GM19372 (cell line): Measurements from ENCODE around the gene SLCO4C1.

Source experiments
- ATAC-seq: cut with Tn5 transposase; IDR thresholded peaks from one replicate; pipeline ENCODE4 v1.9.1; 2021; ENCODE audit warnings: mild to moderate bottlenecking, low read depth, moderate library complexity; ENCODE audit not compliant: unreplicated experiment

The SLCO4C1 gene

DNA sequence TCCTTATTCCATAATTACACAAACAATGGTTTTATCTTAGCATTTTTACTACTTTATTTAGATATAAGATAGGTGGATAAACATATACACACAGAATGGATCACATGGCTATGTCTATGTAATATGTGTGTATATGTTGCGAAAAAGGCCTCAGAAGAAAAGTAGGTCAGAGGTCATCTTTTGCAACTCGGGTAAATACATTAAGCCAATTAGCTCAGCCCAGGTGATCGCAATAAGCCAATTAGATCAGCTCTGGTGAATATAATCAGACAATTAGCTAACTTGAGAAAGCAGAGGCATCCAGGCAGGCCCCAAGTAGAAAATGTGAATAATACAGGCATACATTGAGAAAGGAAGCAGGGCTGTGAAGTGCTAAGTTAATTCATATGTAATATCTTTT lies 24.3 kb downstream of the SLCO4C1 start:
- no peak for ATAC-seq

DNA sequence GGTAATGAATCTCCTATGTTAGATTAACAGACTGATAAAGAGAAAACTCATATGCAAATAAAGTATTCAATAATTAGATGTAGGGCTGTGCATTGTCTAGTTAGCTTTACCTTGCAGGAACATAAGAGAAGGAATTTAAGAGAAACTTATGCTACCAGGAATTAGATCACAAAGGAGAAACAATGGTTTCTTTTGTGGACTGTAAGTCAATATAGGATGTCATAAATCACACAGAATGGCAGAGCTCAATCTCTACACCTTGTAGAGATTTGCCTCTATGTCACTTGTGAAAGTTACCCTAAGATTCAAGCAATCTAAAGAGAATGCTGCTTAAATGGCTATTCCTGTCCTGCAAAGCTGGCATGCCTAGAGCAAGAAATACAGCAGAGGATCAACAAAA lies 26.0 kb downstream of the SLCO4C1 start:
- ATAC-seq: no peak

DNA sequence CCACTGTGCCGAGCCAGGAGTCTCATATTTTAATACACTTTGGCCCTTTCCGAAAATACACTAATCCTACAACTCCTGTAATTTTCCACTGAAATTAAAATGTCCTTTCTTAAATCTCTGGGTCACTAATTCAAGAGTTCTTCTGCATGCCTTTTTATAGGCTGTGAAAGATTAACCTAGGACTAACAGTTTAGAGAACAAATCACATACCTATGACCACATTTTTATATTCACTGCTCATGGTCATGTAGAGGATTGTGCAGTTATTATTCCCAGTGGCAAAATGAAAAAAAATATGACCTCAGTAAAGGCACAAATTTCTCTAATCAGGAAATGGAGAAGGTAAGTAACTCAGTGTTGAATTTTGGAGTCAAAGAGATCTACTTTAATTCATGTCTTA lies 33.4 kb downstream of the SLCO4C1 start:
- ATAC-seq: no peak

DNA sequence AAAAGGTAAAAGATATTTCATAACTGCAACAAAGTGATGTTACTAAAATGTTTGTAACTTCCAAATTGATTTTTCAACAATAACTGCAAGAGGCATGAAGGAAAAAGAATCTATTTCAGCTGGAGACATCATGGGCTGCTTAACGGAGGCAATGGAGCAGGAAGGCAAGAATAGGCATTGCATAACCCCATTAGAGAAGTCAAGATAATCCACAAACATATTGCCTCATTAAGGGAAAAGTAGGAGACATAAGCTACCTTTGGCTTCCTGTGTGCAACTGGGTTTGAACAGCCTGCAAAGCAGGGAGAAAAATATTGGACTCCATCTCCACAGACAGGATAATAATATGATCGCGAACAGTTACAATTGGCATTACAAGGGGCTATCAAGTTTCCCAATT lies 46.7 kb downstream of the SLCO4C1 start:
- ATAC-seq: no peak

DNA sequence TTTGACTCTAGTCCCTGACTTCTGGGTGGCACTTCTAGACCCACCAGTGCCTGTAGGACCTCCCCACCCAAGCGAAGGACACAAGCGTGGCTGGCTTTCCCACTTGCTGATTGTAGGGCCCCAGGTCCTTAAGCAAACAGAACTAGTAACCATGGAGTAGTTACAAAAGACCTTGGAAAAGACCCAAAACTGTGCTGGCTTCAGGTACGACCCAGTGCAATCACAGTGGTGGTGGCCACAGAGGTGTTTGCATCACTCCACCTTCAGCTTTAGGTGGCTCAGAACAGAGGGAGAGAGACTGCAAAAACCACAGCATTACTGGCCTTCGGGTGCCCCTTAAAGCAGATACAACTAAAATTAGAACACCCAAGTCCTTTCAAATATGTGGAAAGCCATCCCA lies 52.9 kb downstream of the SLCO4C1 start:
- no peak for ATAC-seq

DNA sequence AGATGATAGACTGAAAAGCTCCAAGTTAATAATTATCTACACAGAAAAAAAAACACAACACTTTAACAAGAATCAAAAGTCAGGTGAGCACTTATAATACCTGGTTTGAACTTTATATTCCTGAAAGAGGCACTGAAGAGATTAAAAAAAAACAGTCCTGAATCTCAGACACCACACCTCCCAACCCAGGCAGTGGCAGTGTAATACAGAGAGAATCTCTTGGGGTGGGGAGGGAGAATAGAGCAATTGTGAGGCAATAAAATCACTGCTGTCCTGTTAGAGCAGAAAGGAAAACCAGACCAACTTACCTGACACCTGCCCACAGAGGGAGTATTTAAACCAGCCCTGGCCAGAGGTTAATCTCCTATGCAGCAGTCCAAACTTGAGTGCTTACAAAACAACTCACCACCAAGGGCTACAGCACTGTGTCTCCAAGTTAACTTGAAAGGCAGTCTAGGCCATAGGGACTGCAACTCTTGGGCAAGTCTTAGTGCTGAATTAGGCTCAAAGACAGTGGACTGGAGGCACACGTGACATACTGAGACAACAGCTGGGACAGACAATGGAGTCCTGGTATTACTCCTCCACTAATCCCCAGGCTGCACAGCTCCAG lies 54.2 kb downstream of the SLCO4C1 start:
- no peak for ATAC-seq

DNA sequence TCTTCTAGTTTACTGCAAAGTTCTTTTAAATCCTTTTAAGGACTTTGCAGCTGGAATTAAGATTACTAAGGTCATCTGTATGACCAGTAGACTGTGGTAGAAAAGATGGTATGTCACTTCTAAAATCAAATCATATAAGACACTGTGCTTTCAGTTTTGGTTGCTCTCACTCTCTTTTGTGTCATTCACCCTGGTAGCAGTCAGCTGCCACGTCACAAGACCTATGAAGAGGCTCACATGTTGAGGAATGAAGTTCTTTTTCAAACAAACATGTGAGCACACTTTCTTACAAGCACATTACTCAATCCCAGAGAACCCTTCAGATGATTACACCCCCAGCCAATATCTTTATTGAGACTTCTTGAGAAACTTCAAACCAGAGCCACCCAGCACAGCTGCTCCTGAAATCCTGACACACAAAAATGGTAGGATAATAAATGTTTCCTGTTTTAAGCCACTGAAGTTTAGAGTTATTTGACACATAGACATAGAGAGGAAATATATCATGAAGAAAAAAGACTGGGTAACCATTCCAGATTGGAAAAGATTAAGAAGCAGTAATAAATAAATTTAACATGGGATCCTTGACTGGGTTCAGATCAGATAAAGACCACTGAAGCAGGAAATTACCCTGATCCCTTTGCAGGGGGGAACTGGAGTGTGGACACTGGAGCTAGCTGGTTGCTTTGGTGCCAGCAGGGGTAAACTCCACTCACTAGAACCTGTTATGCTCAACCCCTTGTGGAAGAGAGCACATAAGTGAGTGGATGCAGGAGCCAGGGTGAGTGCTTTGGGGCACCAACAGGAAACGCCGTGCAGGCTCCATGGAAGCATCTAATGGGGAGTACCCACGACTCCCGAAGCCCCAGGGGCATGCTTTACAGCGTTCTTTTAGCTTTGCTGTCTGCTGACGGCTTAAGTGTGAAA lies 64.1 kb downstream of the SLCO4C1 start:
- ATAC-seq: peak; percentile 75

DNA sequence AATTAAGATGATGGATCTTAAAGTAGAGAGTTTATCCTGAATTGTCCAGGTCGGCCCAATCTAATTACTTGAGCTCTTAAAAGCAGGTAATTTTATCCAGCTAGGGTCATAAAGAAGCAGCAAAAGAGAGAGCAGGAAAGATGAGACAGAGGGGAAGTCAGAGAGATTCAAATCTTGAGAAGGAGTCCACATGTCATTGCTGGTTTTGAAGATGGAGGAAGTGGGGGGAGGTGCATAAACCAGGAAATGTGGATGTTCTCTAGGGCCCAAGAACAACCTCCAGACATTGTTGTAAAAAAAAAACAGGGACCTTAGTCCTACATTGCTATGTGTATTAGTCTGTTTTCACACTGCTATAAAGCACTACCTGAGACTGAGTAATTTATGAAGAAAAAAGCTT lies 66.4 kb downstream of the SLCO4C1 start:
- ATAC-seq: no peak

DNA sequence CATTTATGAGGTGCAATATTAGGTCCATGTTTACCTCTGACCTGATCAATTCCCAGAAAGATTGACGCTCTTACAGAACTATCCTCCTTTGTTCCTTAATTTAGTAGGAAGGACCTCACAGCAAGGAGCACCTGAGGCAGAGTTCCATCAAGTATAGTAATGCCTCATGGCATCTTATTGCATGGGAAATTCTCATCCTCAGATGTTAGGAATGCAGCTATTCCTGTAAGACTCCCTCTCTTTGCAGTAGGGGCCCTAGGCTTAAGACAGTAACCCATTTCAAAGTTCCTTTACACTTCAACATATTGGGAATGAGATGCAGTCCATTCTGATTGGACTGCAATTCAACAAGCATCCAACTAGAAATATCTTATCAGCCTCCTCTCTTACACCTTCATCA lies 69.8 kb downstream of the SLCO4C1 start:
- no peak for ATAC-seq

DNA sequence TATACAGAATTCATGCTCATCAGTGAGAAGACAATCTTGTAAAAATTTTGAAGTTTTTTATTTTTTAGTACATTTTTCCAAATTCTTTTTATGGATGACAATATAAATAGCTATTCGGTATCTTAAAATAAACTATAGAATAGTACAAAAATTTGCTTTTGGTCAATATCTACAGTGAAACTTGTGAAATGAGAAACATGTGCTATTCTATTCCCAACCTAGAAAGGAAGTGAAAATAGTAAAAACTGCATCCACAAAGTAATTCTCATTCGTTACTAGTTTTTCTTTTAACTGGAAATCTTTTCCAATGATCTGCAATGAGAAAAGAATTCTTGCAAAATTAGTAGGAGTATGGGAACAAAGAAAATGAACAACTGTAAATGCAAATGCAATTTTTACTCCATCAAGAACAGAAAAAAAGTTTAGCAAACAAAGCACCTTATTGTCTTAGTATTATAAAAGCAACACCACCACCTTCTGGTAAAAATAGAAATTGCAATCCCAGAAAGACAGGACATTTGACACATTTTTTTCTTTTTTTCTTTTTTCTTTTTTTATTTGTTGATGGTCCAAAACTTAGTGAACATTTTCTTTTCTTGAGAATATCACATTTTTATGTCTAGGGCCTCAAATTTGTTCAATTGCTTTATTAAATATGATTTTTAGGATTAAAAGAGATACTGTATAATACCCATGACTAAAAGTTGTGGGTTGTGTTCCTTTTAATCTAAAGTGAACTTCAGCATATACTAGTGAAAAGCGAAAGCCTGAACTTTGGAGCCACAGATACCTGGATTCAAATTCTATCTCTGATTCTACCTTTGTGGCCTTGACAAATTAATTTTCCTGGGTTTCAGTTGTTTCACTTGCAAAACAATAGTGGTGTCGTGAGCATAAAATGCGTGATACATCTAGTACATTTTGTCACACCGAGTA lies 72.3 kb downstream of the SLCO4C1 start:
- ATAC-seq: peak; percentile 54

DNA sequence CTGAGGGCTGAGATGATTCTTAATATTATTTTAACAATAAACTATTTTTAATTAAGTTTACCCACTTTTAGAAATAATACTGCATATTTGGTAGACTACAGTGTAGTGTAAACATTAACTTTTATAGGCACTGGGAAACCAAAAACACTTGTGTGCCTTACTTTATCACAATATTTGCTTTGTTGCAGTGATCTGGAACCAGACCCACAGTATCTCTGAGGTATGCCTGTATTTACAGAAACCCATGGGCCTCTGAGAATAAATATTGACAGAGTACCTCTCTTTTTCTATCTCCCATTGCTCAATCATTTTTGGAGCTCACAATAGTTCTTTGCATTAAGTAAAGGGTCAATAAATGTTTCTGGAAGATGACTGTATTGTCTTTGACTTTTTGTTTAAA lies 73.3 kb downstream of the SLCO4C1 start:
- ATAC-seq: no peak

DNA sequence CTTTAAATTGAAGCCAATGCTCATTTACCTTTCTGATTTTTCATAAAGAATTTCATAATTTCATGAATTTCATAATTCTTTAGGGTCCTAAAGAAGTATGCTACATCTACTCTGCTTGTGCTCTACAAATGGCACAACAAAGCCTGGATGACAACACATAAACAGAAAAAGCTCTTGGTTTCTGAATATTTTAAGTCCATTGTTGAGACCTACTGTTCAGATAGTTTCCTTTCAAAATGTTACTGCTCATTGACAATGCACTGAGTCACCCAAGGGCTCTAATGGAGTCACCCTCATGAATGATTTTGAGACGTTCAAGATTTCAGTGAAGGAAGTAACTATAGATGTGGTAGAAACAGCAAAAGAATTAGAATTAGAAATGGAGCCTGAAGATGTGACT lies 74.1 kb downstream of the SLCO4C1 start:
- no peak for ATAC-seq

DNA sequence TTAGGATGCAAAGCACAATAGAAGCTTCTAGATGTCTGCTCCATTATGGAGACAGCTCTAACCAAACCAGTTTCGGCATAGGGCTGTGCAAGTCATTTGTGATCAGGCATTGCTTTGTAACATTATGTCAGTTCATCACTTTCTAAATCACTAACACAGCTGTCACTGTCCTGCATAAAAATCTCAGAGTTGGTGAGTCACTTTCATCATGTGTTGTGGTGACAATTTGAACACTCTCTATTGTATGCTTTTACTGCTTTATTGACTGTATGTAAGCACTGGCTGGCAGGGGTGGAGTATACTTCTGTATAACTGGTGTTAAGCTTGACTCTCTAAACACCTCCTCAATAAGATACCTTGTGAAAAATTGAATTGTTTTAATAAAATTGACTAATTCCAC lies 77.9 kb downstream of the SLCO4C1 start:
- no peak for ATAC-seq

DNA sequence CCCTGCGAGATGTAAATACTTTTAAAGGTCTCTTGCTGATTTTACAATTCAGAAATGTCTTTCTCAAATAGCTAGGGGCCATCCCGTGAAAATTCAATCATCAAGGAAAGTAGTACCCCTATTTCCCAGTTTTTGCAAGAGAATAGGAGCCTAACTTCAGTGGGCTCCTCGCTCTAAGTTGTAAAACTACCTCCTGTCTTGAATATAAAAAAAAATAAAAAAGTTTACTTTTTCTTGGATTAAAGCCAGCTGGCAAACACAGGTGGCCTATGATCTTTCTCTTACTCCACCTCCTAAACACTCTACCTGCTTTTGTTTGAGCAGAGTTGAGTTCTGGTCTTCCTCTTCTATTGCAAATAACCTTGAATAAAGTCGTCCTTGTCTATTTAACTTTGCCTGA lies 79.4 kb downstream of the SLCO4C1 start:
- ATAC-seq: no peak

DNA sequence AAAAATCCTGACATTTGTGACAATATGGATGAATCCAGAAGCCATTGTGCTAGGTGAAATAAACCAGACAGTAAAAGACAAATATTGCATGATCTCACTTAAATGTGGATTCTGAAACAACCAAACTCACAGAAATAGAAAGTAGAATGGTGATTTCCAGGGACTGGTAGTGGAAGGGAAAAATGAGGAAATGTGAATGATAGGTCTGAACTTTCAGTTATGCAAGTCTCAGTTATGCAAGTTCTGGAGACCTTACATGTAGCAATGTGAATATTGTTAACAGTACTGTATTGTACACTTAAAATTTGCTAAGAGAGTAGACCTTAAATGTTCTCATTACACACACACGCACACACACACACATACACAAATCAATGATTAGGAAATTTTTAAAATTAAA lies 84.9 kb downstream of the SLCO4C1 start:
- no peak for ATAC-seq

DNA sequence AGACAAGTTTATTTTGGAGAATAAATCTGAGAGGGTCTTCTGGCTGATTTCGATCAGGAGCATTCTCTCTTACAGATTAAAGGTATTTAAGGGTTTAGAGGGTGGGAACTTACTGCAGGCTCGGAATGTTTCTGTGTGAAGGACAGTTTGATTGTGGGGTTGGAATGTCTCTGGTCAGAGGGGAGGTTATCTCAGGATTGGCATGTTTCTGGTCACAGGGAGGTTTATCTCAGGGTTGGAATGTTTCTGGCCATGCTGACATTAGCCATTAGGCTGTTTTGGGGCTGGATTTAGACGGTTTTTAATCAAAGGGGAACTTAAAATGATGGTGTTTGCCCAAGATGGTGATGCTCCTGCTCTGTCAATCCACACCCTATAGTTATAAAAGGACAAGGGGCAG lies 95.2 kb downstream of the SLCO4C1 start:
- ATAC-seq: no peak

DNA sequence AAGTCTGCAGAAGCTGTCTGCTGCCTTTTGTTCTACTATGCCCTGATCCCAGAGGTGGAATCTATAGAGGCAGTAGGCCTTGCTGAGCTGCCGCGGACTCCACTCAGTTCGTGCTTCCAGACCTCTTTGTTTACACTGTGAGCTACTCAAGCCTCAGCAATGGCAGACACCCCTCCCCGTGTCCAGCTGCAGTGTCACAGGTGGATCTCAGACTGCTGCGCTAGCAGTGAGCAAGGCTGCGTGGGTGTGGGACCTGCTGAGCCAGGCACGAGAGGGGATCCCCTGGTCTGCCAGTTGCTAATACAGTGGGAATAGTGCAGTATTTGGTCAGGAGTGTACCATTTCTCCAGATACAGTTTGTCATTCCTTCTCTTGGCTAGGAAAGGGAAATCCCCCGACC lies 99.6 kb downstream of the SLCO4C1 start:
- no peak for ATAC-seq
